Ascending aorta (tissue), 2 donors: ENCODE measurements around the gene MYCL. TPM values are rescaled to one million over a fixed set of nuclear protein-coding genes. Genes with fewer than 3 reads are reported as not detected.
"Not testable (repeated sequence)": the region's sequence is repeated elsewhere in the genome, so short reads cannot be mapped to it uniquely, and the experiment has no call there.

Source experiments
- DNase-seq, 2 donors: peaks; one replicate each; pipeline ENCODE4 v3.0.0-alpha.2; 2019; ENCODE audit warnings: low spot score in 2 of 2
- H3K27ac ChIP-seq, 2 donors: fragments of 200-600 bp; sonication (generic); one replicate each; pipeline ENCODE4 v1.5.1; 2016 to 2017; ENCODE audit warnings: mild to moderate bottlenecking in 1 of 2
- H3K27me3 ChIP-seq: fragments of 200-600 bp; sonication (generic); one replicate; pipeline ENCODE4 v1.5.1; 2017
- H3K36me3 ChIP-seq, 2 donors: fragments of 200-600 bp; sonication (generic); one replicate each; pipeline ENCODE4 v1.5.1; 2016
- H3K4me1 ChIP-seq, 2 donors: fragments of 200-600 bp; sonication (generic); one replicate each; pipeline ENCODE4 v1.5.1; 2016 to 2017; ENCODE audit warnings: mild to moderate bottlenecking in 1 of 2
- H3K4me3 ChIP-seq, 2 donors: fragments of 200-600 bp; sonication (generic); one replicate each; pipeline ENCODE4 v1.5.1; 2016 to 2017; ENCODE audit warnings: mild to moderate bottlenecking in 1 of 2
- H3K9me3 ChIP-seq, 2 donors: fragments of 200-600 bp; sonication (generic); one replicate each; pipeline ENCODE4 v1.5.1; 2016
- intact Hi-C: fragments of 100-400 bp; cut with DNase I; formaldehyde crosslinking; loops from one replicate; pipeline ENCODE4 v1.15.1; 2023
- total RNA-seq: library from RNA; depleted of rRNA; stranded (reverse); fragments of >200 nt; gene quantifications from one replicate; pipeline ENCODE4 v1.1.0, GENCODE V29; 2016
- TF ChIP-seq, protein P1 (sequence below), 3 experiments: fragments of 200-600 bp in 2 of 3; fragments of 450-650 bp in 1 of 3; sonication (generic) in 2 of 3; IDR thresholded peaks; one replicate each; pipeline ENCODE4 v1.5.1; 2016 to 2019; ENCODE audit warnings: antibody characterized with exemption in 3 of 3, mild to moderate bottlenecking in 1 of 3, moderate library complexity in 1 of 3

MYCL gene
- total RNA-seq, 1 donor from 2014 or later: 22.1 TPM

DNA sequence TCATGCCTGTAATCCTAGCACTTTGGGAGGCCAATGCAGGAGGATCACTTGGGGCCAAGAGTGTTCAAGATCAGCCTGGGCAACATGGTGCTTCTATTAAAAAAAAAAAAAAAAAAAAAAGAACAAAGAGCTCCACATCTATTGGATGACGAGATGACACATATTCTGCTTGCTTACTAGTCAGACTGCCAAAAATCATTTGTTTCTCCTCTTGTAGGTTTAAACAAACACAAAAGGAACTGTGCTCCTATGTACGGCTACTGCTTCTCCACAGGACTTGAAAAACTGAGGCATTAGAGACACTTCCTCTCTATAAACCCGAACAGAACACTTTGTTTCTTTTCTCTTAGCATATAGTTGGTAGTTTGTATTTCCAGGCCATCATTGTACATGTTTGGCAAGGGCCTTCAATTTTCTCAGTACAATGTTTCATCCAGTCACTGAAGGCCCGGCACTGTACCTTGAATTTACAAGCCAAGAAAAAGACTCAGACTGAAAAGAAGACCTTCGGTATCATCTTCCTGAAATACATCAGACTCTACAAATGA lies 24.4 kb downstream of the MYCL start:
- H3K4me3 ChIP-seq: no peak overlapping the region
- H3K27me3 ChIP-seq: no peaks in the 10 kb centered on the region
- no peaks in the 10 kb centered on the region for H3K36me3 ChIP-seq
- intact Hi-C loops: no loop called here
- H3K4me1 ChIP-seq: peaks cover 2% of the 10 kb centered on the region in 2 donors
- DNase-seq: no peak
- no peak overlapping the region for H3K27ac ChIP-seq
- TF ChIP-seq, protein P1, sequence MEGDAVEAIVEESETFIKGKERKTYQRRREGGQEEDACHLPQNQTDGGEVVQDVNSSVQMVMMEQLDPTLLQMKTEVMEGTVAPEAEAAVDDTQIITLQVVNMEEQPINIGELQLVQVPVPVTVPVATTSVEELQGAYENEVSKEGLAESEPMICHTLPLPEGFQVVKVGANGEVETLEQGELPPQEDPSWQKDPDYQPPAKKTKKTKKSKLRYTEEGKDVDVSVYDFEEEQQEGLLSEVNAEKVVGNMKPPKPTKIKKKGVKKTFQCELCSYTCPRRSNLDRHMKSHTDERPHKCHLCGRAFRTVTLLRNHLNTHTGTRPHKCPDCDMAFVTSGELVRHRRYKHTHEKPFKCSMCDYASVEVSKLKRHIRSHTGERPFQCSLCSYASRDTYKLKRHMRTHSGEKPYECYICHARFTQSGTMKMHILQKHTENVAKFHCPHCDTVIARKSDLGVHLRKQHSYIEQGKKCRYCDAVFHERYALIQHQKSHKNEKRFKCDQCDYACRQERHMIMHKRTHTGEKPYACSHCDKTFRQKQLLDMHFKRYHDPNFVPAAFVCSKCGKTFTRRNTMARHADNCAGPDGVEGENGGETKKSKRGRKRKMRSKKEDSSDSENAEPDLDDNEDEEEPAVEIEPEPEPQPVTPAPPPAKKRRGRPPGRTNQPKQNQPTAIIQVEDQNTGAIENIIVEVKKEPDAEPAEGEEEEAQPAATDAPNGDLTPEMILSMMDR (IDR thresholded peaks at IDR 0.05): no peak
- no peaks in the 10 kb centered on the region for H3K9me3 ChIP-seq

DNA sequence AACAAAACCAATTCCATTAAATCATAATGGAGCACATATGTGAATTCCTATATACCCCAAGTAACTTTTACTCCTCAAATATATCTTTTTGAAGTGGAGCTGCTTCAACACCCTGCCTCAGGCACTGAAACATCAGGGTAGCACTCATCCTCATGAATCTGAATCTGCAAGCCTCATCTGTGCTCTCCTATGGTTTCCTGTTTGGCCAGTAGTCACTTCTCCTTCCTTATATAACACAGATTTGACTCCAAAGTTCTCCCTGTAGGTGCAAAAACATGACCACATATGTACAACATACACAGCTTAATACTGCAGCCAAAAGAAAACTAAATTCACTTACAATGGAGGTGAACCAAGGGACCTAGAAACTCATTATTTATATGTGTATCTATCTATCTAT lies 25.6 kb downstream of the MYCL start:
- no peak for DNase-seq
- H3K27ac ChIP-seq: no peak overlapping the region
- H3K4me3 ChIP-seq: no peak overlapping the region
- H3K9me3 ChIP-seq: no peaks in the 10 kb centered on the region
- intact Hi-C loops: no loop called here
- no peaks in the 10 kb centered on the region for H3K4me1 ChIP-seq
- no peaks in the 10 kb centered on the region for H3K36me3 ChIP-seq
- TF ChIP-seq, protein P1 (IDR thresholded peaks at IDR 0.05): no peak
- H3K27me3 ChIP-seq: no peaks in the 10 kb centered on the region

DNA sequence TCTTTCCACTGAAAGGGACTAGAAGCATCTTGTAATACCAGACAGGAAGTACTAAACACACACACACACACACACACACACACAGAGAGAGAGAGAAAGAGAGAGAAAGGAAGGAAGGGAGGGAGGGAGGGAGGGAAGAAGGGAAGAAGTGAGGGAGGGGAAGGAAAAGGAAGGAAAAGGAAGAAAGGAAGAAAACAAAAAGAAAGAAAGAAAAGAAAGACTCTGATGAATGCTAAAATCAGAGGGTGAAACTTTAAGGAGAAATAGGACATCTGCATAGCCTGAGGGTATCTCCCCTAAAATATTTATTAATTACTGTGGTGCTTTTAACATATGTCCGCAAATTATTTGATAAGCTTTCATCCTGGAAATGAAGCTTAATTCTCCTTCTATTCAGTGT lies 29.0 kb downstream of the MYCL start:
- Histone ChIP-seq H3K27ac (no peak overlapping the region), H3K27me3 (no peaks in the 10 kb centered on the region), H3K4me3 (no peak overlapping the region), H3K36me3 (no peaks in the 10 kb centered on the region), H3K9me3 (no peaks in the 10 kb centered on the region), H3K4me1 (no peaks in the 10 kb centered on the region)
- DNase-seq: no peak
- TF ChIP-seq, protein P1 (IDR thresholded peaks at IDR 0.05): no peak
- intact Hi-C loops: no loop called here

DNA sequence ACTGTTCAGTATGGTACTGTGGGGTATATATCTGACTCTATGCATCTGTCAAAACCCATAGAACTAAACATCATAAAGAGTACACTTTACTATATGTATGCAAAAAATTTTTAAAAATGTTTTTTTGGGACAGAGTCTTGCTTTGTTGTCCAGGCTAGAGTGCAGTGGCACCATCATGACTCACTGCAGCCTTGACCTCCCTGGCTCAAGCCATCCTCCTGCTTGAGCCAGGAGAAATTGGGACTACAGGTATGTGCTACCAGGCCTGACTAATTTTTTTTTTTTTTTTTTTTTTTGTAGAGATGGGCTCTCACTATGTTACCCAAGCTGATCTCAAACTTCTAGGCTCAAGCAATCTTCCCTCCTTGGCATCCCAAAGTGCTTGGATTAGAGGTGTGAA lies 29.9 kb downstream of the MYCL start:
- H3K36me3 ChIP-seq: no peaks in the 10 kb centered on the region
- H3K4me1 ChIP-seq: no peaks in the 10 kb centered on the region
- no peaks in the 10 kb centered on the region for H3K9me3 ChIP-seq
- TF ChIP-seq, protein P1 (IDR thresholded peaks at IDR 0.05): no peak
- H3K4me3 ChIP-seq: no peak overlapping the region
- H3K27me3 ChIP-seq: no peaks in the 10 kb centered on the region
- DNase-seq: no peak
- H3K27ac ChIP-seq: no peak overlapping the region
- intact Hi-C loops: no loop called here

DNA sequence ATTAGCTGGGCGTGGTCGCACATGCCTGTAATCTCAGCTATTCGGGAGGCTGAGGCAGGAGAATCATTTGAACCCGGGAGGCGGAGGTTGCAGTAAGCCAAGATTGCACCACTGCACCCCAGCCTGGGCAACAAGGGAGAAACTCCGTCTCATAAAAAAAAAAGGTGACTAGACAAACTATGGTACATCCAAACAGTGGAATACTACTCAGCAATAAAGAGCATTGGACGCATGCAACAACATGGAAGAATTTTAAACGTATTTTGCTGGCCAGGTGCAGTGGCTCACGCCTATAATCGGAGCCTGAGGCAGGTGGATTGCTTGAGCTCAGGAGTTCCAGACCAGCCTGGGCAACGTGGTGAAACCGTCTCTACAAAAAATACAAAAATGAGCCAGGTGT lies 30.7 kb downstream of the MYCL start:
- H3K27ac ChIP-seq, intact Hi-C loops, DNase-seq: not testable (repeated sequence)

DNA sequence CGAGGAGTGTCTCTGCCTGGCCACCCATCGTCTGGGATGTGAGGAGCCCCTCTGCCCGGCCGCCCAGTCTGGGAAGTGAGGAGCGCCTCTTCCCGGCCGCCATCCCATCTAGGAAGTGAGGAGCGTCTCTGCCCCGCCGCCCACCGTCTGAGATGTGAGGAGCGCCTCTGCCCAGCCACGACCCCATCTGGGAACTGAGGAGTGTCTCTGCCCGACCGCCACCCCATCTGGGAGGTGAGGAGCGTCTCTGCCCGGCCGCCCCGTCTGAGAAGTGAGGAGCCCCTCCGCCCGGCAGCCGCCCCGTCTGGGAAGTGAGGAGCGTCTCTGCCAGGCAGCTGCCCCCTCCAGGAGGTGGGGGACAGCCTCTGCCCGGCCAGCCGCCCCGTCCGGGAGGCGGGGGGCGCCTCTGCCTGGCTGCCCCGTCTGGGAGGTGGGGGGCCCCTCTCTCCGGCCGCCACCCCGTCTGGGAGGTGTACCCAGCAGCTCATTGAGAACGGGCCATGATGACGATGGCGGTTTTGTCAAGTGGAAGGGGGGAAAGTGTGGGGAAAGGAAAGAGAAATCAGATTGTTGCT lies 32.1 kb downstream of the MYCL start:
- intact Hi-C loops, H3K27me3 ChIP-seq, H3K27ac ChIP-seq, DNase-seq, H3K4me3 ChIP-seq, H3K36me3 ChIP-seq, H3K4me1 ChIP-seq, H3K9me3 ChIP-seq: not testable (repeated sequence)

More for the DNA sequence above, 30.7 kb downstream of the MYCL start:
- H3K9me3 ChIP-seq, H3K36me3 ChIP-seq, H3K4me3 ChIP-seq, H3K27me3 ChIP-seq, H3K4me1 ChIP-seq: not testable (repeated sequence)

DNA sequence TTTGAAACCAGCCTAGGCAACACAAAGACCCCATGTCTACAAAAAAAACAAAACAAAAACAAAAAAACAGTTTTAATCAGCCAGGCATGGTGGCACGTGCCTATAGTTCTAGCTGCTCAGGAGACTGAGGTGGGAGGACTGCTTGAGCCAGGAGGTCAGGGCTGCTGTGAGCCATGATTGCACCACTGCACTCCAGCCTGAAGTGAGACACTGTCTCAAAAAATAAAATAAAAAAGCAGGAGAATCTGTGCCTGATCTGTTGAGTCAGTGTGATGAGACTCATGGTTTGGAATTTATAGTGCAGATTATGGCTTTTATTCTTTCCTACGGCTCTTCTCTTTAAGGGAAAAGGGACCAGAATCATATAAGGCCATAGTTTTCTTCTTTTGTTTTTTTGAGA lies 35.0 kb downstream of the MYCL start:
- no peak for DNase-seq
- intact Hi-C loops: no loop called here
- no peak overlapping the region for H3K4me3 ChIP-seq

More for the DNA sequence above, 35.0 kb downstream of the MYCL start:
- no peaks in the 10 kb centered on the region for H3K27me3 ChIP-seq
- TF ChIP-seq, protein P1 (IDR thresholded peaks at IDR 0.05): no peak
- peaks cover 0 to 4% of the 10 kb centered on the region in 2 donors for H3K36me3 ChIP-seq
- no peaks in the 10 kb centered on the region for H3K9me3 ChIP-seq
- H3K27ac ChIP-seq: no peak overlapping the region
- H3K4me1 ChIP-seq: no peaks in the 10 kb centered on the region
